Neural cell (in vitro differentiated cells): ENCODE measurements around the gene ANKRD33B. TPM values are rescaled to one million over a fixed set of nuclear protein-coding genes. Genes with fewer than 3 reads are reported as not detected.

Experiments used
- H2AFZ ChIP-seq: fragments of 200-600, 300-800 bp; sonication (generic), shearing (Covaris generic); 2 replicates; pipeline ENCODE4 v1.6.0; 2014; ENCODE audit warnings: low read depth, mild to moderate bottlenecking, antibody characterized with exemption, low read length, moderate library complexity
- H3F3A ChIP-seq: fragments of 200-600 bp; shearing (Covaris generic); 2 replicates; pipeline ENCODE4 v1.6.1; 2016; ENCODE audit warnings: mild to moderate bottlenecking, moderate library complexity, mixed read lengths, antibody characterized with exemption, low read length; ENCODE audit not compliant: insufficient read depth, poor library complexity, severe bottlenecking
- H3K27ac ChIP-seq: fragments of 200-600, 300-800 bp; sonication (generic), shearing (Covaris generic); 2 replicates; pipeline ENCODE4 v1.5.1; 2014; ENCODE audit warnings: mild to moderate bottlenecking, low read length, moderate library complexity
- H3K27me3 ChIP-seq: fragments of 300-800, 200-600 bp; sonication (generic), shearing (Covaris generic); 2 replicates; pipeline ENCODE4 v1.6.0; 2014; ENCODE audit warnings: mild to moderate bottlenecking, low read depth, low read length, moderate library complexity; ENCODE audit not compliant: insufficient read depth
- H3K36me3 ChIP-seq: fragments of 300-800, 200-600 bp; sonication (generic), shearing (Covaris generic); 2 replicates; pipeline ENCODE4 v1.5.1; 2014; ENCODE audit warnings: mild to moderate bottlenecking, antibody characterized with exemption, low read length, moderate library complexity; ENCODE audit not compliant: insufficient read depth
- H3K4me2 ChIP-seq: fragments of 300-800, 200-600 bp; sonication (generic), shearing (Covaris generic); 2 replicates; pipeline ENCODE4 v1.6.0; 2014; ENCODE audit warnings: mild to moderate bottlenecking, low read length
- H3K4me3 ChIP-seq: fragments of 300-800, 200-600 bp; sonication (generic), shearing (Covaris generic); 2 replicates; pipeline ENCODE4 v1.5.1; 2014; ENCODE audit warnings: mild to moderate bottlenecking, low read length, moderate library complexity
- H3K79me2 ChIP-seq: fragments of 200-600 bp; shearing (Covaris generic); replicated peaks from 2 replicates; pipeline ENCODE4 v1.6.0; 2014; ENCODE audit warnings: mild to moderate bottlenecking, low read length, moderate library complexity; ENCODE audit not compliant: insufficient read depth
- H3K9ac ChIP-seq: fragments of 300-800, 200-600 bp; sonication (generic), shearing (Covaris generic); 2 replicates; pipeline ENCODE4 v1.6.1; 2016; ENCODE audit warnings: mild to moderate bottlenecking, low read length, mixed read lengths
- H3K9me2 ChIP-seq: fragments of 200-600 bp; shearing (Covaris generic); 2 replicates; pipeline ENCODE4 v1.6.1; 2016; ENCODE audit warnings: mild to moderate bottlenecking, low read length, mixed read lengths; ENCODE audit not compliant: insufficient read depth
- H3K9me3 ChIP-seq: fragments of 200-600, 300-800 bp; sonication (generic), shearing (Covaris generic); 2 replicates; pipeline ENCODE4 v1.6.1; 2016; ENCODE audit warnings: mild to moderate bottlenecking, mixed run types, low read length, moderate library complexity, mixed read lengths
- H4K20me1 ChIP-seq: fragments of 200-600 bp; shearing (Covaris generic); 2 replicates; pipeline ENCODE4 v1.6.1; 2016; ENCODE audit warnings: mild to moderate bottlenecking, mixed run types; ENCODE audit not compliant: insufficient read depth
- EP300 ChIP-seq: fragments of 450-650 bp; conservative IDR thresholded peaks from 2 replicates; pipeline ENCODE4 v1.6.1; 2014; ENCODE audit warnings: antibody characterized with exemption, mild to moderate bottlenecking, moderate library complexity; ENCODE audit not compliant: poor library complexity, severe bottlenecking
- EZH2 ChIP-seq: fragments of 200-600, 300-800 bp; shearing (Covaris generic), sonication (generic); IDR thresholded peaks from 2 replicates; pipeline ENCODE4 v1.6.1; 2014; ENCODE audit warnings: antibody characterized with exemption, low read length, borderline replicate concordance, mild to moderate bottlenecking; ENCODE audit not compliant: insufficient read depth, poor library complexity, severe bottlenecking
- MXI1 ChIP-seq: fragments of 450-650 bp; conservative IDR thresholded peaks from 2 replicates; pipeline ENCODE4 v1.6.1; 2014; ENCODE audit warnings: antibody characterized with exemption, mild to moderate bottlenecking; ENCODE audit not compliant: poor library complexity, severe bottlenecking
- POLR2AphosphoS5 ChIP-seq: IDR thresholded peaks from 2 replicates; pipeline ENCODE4 v1.6.1; 2012
- RAD21 ChIP-seq: fragments of 450-650 bp; conservative IDR thresholded peaks from 2 replicates; pipeline ENCODE4 v1.6.1; 2014; ENCODE audit warnings: antibody characterized with exemption, mild to moderate bottlenecking, moderate library complexity
- SMC3 ChIP-seq: fragments of 450-650 bp; conservative IDR thresholded peaks from 2 replicates; pipeline ENCODE4 v1.6.1; 2014; ENCODE audit warnings: antibody characterized with exemption, mild to moderate bottlenecking, moderate library complexity; ENCODE audit not compliant: poor library complexity
- TAF1 ChIP-seq: IDR thresholded peaks from 2 replicates; pipeline ENCODE4 v1.6.1; 2012; ENCODE audit warnings: low read depth
- polyA plus RNA-seq: library from polyadenylated mRNA; depleted of rRNA; stranded (reverse); fragments of >200 nt; gene quantifications from 2 replicates; pipeline ENCODE4 v1.2.3, GENCODE V29; 2014
- TF ChIP-seq, protein P1 (sequence below): IDR thresholded peaks from 2 replicates; pipeline ENCODE4 v1.6.1; 2012; ENCODE audit warnings: borderline replicate concordance
- TF ChIP-seq, protein P2 (sequence below): fragments of 450-650 bp; IDR thresholded peaks from 2 replicates; pipeline ENCODE4 v1.5.1; 2014; ENCODE audit warnings: antibody characterized with exemption, mild to moderate bottlenecking, moderate library complexity; ENCODE audit not compliant: poor library complexity, severe bottlenecking

Gene ANKRD33B
- polyA plus RNA-seq, 1 donor from 2014 or later, result not detected

DNA sequence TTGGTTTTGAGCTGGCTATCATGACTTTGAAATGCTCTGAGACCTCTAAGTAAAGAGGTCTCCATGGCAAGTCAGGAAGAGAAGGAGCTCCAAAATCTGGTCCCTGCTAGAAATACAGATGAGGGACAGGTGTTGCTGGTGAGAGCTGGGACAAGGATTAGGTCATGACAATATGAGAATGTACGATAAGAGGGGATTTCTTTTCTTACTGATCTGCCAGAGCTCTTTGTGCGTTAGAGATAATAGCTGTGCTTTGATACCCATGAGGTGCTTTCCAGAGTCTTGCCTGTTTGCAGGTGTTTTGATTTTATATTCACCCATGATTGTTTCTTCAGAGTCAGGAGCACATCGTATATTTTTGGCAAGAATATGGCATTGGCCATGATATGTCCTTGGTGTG lies 56.5 kb downstream of the ANKRD33B start:
- no peaks in the 10 kb centered on the region for H3K36me3 ChIP-seq
- no peaks in the 10 kb centered on the region for H4K20me1 ChIP-seq
- no peak overlapping the region for H3K4me3 ChIP-seq
- no peak overlapping the region for H3K9ac ChIP-seq
- no peaks in the 10 kb centered on the region for H3K79me2 ChIP-seq
- H3K9me2 ChIP-seq, result no peaks in the 10 kb centered on the region
- no peak overlapping the region for H2AFZ ChIP-seq
- H3K4me2 ChIP-seq, result no peak overlapping the region
- TF ChIP-seq TAF1 (no peak), MXI1 (no peak), RAD21 (no peak), EP300 (no peak), SMC3 (no peak), EZH2 (no peak), POLR2AphosphoS5 (no peak)
- TF ChIP-seq, protein P1, sequence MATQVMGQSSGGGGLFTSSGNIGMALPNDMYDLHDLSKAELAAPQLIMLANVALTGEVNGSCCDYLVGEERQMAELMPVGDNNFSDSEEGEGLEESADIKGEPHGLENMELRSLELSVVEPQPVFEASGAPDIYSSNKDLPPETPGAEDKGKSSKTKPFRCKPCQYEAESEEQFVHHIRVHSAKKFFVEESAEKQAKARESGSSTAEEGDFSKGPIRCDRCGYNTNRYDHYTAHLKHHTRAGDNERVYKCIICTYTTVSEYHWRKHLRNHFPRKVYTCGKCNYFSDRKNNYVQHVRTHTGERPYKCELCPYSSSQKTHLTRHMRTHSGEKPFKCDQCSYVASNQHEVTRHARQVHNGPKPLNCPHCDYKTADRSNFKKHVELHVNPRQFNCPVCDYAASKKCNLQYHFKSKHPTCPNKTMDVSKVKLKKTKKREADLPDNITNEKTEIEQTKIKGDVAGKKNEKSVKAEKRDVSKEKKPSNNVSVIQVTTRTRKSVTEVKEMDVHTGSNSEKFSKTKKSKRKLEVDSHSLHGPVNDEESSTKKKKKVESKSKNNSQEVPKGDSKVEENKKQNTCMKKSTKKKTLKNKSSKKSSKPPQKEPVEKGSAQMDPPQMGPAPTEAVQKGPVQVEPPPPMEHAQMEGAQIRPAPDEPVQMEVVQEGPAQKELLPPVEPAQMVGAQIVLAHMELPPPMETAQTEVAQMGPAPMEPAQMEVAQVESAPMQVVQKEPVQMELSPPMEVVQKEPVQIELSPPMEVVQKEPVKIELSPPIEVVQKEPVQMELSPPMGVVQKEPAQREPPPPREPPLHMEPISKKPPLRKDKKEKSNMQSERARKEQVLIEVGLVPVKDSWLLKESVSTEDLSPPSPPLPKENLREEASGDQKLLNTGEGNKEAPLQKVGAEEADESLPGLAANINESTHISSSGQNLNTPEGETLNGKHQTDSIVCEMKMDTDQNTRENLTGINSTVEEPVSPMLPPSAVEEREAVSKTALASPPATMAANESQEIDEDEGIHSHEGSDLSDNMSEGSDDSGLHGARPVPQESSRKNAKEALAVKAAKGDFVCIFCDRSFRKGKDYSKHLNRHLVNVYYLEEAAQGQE, result no peak
- TF ChIP-seq, protein P2, sequence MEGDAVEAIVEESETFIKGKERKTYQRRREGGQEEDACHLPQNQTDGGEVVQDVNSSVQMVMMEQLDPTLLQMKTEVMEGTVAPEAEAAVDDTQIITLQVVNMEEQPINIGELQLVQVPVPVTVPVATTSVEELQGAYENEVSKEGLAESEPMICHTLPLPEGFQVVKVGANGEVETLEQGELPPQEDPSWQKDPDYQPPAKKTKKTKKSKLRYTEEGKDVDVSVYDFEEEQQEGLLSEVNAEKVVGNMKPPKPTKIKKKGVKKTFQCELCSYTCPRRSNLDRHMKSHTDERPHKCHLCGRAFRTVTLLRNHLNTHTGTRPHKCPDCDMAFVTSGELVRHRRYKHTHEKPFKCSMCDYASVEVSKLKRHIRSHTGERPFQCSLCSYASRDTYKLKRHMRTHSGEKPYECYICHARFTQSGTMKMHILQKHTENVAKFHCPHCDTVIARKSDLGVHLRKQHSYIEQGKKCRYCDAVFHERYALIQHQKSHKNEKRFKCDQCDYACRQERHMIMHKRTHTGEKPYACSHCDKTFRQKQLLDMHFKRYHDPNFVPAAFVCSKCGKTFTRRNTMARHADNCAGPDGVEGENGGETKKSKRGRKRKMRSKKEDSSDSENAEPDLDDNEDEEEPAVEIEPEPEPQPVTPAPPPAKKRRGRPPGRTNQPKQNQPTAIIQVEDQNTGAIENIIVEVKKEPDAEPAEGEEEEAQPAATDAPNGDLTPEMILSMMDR, result no peak
- H3K27ac ChIP-seq, result no peak overlapping the region
- H3F3A ChIP-seq, result no peaks in the 10 kb centered on the region
- peaks cover 2% of the 10 kb centered on the region for H3K9me3 ChIP-seq
- H3K27me3 ChIP-seq, result no peaks in the 10 kb centered on the region

DNA sequence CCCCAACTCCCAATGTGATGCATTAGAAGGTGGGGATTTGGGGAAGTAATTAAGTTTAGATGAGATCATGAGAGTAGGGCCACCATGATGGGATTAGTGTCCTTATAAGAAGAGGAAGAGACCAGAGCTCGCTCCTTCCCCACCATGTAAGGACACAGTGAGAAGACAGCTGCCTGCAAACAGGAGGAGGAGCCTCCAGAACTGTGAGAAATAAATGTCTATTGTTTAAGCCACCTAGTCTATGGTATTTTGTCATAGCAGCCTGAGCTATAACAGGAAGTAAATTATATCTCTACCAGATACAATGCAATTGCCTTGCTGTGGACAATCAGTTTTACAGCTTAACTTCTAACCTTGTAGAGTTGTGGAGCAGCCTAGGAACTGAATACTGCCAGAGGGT lies 58.0 kb downstream of the ANKRD33B start:
- Histone ChIP-seq H3K27me3 (no peaks in the 10 kb centered on the region), H3K9me2 (no peaks in the 10 kb centered on the region), H3K79me2 (no peaks in the 10 kb centered on the region), H2AFZ (no peak overlapping the region), H3F3A (no peaks in the 10 kb centered on the region), H4K20me1 (no peaks in the 10 kb centered on the region), H3K4me3 (no peak overlapping the region), H3K4me2 (no peak overlapping the region), H3K36me3 (no peaks in the 10 kb centered on the region), H3K9me3 (peaks cover 2% of the 10 kb centered on the region), H3K9ac (no peak overlapping the region), H3K27ac (no peak overlapping the region)
- TF ChIP-seq SMC3 (no peak), EP300 (no peak), MXI1 (no peak), RAD21 (no peak), POLR2AphosphoS5 (no peak), EZH2 (no peak), TAF1 (no peak)
- TF ChIP-seq, protein P1, result no peak
- TF ChIP-seq, protein P2, result no peak
